Kidney epithelial cell (primary cell): ENCODE measurements around the gene LILRA6. TPM values are rescaled to one million over a fixed set of nuclear protein-coding genes. Genes with fewer than 3 reads are reported as not detected.
"Not testable (repeated sequence)": the region's sequence is repeated elsewhere in the genome, so short reads cannot be mapped to it uniquely, and the experiment has no call there.

Experiments
- DNase-seq: peaks from one replicate; pipeline ENCODE4 v3.0.0-alpha.2; 2010; ENCODE audit warnings: low read depth
- H3K27me3 ChIP-seq: 2 replicates; pipeline ENCODE4 v1.6.0; 2011; ENCODE audit warnings: low read length; ENCODE audit not compliant: control insufficient read depth, insufficient read depth
- H3K36me3 ChIP-seq: 2 replicates; pipeline ENCODE4 v1.5.1; 2011; ENCODE audit warnings: low read length; ENCODE audit not compliant: control insufficient read depth, insufficient read depth
- H3K4me3 ChIP-seq: 2 replicates; pipeline ENCODE4 v1.5.1; 2011; ENCODE audit warnings: low read depth, mild to moderate bottlenecking, control low read depth, low read length
- CTCF ChIP-seq: IDR thresholded peaks from 2 replicates; pipeline ENCODE4 v1.5.1; 2011; ENCODE audit warnings: mild to moderate bottlenecking, moderate library complexity, low read length, control low read depth, inconsistent platforms; ENCODE audit not compliant: insufficient read depth, poor library complexity, severe bottlenecking
- total RNA-seq: library from RNA; depleted of rRNA; stranded (reverse); fragments of >200 nt; gene quantifications from 2 replicates; pipeline ENCODE4 v1.2.3, GENCODE V29; 2015

LILRA6 gene
- total RNA-seq, 1 donor from 2014 or later: not detected

DNA sequence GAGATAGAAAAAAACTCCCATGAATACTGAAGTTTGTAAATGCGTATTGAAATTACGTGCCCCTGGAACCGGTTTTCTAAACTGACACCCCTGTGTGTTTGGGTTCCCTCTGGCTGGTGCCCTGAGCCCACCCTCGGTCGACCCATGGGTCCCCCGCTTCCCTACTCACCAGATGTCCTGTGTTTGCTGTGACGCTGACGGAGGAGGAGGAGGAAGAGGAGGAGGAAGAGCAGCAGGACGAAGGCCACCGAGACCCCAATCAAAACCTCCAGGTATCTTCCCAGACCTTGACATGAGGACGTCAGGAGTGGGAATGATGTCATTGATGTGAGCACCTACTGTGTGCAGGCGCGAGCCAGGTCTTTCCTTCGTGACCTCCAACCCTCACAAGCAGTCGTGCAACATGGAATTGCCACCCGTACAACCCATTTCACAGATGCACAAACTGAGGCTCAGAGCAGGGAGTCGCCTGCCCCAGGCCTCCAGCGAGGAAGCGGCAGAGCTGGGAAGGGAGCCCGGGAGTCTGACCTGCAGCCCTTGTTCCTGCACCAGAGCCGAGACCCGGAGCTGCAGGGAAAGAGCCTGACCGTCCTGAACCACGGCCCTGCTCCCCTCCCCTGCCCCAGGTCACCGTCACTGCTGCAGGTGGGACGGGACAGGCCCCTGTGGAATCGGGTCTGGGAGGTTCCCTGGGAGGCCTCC, 23.5 kb downstream of the LILRA6 start:
- Histone ChIP-seq H3K4me3 (no peak overlapping the region), H3K36me3 (no peaks in the 10 kb centered on the region), H3K27me3 (peaks cover 14% of the 10 kb centered on the region)
- TF ChIP-seq CTCF: no peak
- DNase-seq: no peak

GRCh38 chr19:54218259-54218658, 24.3 kb downstream of the LILRA6 start:
- peaks cover 12% of the 10 kb centered on the region for H3K27me3 ChIP-seq
- no peak for TF ChIP-seq CTCF
- no peak overlapping the region for H3K4me3 ChIP-seq
- no peak for DNase-seq
- H3K36me3 ChIP-seq: no peaks in the 10 kb centered on the region

DNA sequence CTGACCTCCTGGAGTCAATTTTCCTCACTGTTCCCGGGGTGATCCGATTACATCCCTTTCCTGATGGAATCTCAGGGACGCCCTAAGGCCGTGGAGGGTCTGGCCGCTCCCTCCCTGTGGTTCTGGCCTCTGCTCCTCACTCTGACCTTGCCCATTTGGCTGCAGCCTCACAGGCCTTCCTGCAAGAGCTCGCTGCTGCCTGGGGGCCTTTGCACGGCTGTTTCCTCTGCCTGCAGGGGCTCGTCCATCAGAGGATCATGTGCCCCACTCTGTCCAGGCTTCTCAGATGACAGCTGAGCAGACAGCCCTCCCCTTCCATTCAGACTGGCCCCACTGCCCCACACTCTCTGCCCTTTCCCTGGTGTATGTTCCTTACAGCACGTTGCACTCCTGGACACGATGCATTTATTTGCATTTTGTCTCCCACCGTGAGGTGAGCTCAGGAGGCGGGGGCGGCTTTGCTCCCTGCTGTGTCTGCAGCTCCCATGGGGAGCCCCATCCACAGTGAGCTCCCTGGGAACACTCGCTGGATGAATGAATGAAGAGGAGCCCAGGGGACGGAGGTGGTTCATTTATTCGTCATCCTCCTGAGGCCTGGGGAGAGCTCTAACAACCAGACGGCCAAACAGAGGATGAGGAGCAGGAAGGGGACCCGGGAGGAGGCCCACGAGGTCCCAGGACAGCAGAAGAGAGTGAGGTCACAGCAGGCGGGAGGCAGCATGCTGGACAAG, 24.9 kb downstream of the LILRA6 start:
- not testable (repeated sequence) for H3K27me3 ChIP-seq, DNase-seq, H3K36me3 ChIP-seq, H3K4me3 ChIP-seq

GRCh38 chr19:54216869-54217268, 25.7 kb downstream of the LILRA6 start:
- DNase-seq: no peak
- TF ChIP-seq CTCF: no peak
- Histone ChIP-seq H3K36me3 (no peaks in the 10 kb centered on the region), H3K4me3 (no peak overlapping the region), H3K27me3 (peaks cover 2% of the 10 kb centered on the region)

DNA sequence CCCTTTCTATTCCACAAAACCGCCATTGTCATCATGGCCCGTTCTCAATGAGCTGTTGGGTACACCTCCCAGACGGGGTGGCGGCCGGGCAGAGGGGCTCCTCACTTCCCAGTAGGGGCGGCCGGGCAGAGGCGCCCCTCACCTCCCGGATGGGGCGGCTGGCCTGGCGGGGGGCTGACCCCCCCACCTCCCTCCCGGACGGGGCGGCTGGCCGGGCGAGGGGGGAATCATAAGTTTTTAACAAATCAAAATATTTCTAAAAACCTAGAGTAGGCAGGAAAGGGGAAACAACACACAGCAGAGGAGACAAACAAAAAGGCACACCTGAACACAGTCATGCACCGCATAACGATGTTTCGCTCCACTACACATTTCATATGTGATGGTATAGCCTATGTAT, 27.9 kb downstream of the LILRA6 start:
- H3K36me3 ChIP-seq, H3K27me3 ChIP-seq, DNase-seq, H3K4me3 ChIP-seq: not testable (repeated sequence)

- H3K27me3 ChIP-seq, H3K4me3 ChIP-seq, H3K36me3 ChIP-seq, DNase-seq: not testable (repeated sequence)
Observed at GRCh38 chr19:54214217-54214616, 28.4 kb downstream of the LILRA6 start.

- no peak for DNase-seq
- H3K4me3 ChIP-seq: no peak overlapping the region
- peaks cover 6% of the 10 kb centered on the region for H3K36me3 ChIP-seq
- TF ChIP-seq CTCF: no peak
- H3K27me3 ChIP-seq: peaks cover 2% of the 10 kb centered on the region
Observed at GRCh38 chr19:54211235-54211634, 31.4 kb downstream of the LILRA6 start.
